Astrocyte of the cerebellum (primary cell): ENCODE results near the gene NTM.

ENCODE experiments used
- DNase-seq: peaks from one replicate; pipeline ENCODE4 v3.0.0-alpha.2; 2011; ENCODE audit warnings: low read depth
- H3K4me3 ChIP-seq: 2 replicates; pipeline ENCODE4 v1.5.1; 2011; ENCODE audit warnings: mild to moderate bottlenecking, low read depth, low read length, moderate library complexity
- CTCF ChIP-seq: IDR thresholded peaks from 2 replicates; pipeline ENCODE4 v1.5.1; 2012; ENCODE audit warnings: low read length, low read depth, moderate library complexity, mild to moderate bottlenecking; ENCODE audit errors: missing control alignments
- in situ Hi-C: cut with HindIII; loops from 2 replicates; pipeline ENCODE4 v1.10.0; 2017; ENCODE audit warnings: low sequenced_read_pairs

The NTM gene

GRCh38 chr11:132047167-132047566 is 676.8 kb downstream of the NTM start:
- H3K4me3 ChIP-seq, result no peak overlapping the region
- TF ChIP-seq CTCF, result no peak
- in situ Hi-C loops, result no loop called here
- no peak for DNase-seq

- no peak for TF ChIP-seq CTCF
- H3K4me3 ChIP-seq, result no peak overlapping the region
- DNase-seq, result no peak
- in situ Hi-C loops, result no loop called here
Measured at GRCh38 chr11:132048040-132048439, 677.6 kb downstream of the NTM start.

GRCh38 chr11:132049205-132049604 is 678.8 kb downstream of the NTM start:
- no peak overlapping the region for H3K4me3 ChIP-seq
- DNase-seq, result no peak
- in situ Hi-C loops, result no loop called here
- no peak for TF ChIP-seq CTCF

- no peak overlapping the region for H3K4me3 ChIP-seq
- DNase-seq, result no peak
- no peak for TF ChIP-seq CTCF
- in situ Hi-C loops, result no loop called here
Measured at GRCh38 chr11:132050049-132050448, 679.6 kb downstream of the NTM start.

GRCh38 chr11:132050577-132051165 is 680.3 kb downstream of the NTM start:
- TF ChIP-seq CTCF, result no peak
- H3K4me3 ChIP-seq, result no peak overlapping the region
- in situ Hi-C loops, result no loop called here
- DNase-seq, result no peak

GRCh38 chr11:132051704-132052103 is 681.3 kb downstream of the NTM start:
- no peak for DNase-seq
- H3K4me3 ChIP-seq, result no peak overlapping the region
- in situ Hi-C loops, result no loop called here
- TF ChIP-seq CTCF, result no peak
